ENCODE results near the gene NKIRAS2. TPM values are rescaled to one million over a fixed set of nuclear protein-coding genes. Genes with fewer than 3 reads are reported as not detected.

Gene NKIRAS2
- total RNA-seq, 1 experiment from 2014 or later = 22.4 TPM

DNA sequence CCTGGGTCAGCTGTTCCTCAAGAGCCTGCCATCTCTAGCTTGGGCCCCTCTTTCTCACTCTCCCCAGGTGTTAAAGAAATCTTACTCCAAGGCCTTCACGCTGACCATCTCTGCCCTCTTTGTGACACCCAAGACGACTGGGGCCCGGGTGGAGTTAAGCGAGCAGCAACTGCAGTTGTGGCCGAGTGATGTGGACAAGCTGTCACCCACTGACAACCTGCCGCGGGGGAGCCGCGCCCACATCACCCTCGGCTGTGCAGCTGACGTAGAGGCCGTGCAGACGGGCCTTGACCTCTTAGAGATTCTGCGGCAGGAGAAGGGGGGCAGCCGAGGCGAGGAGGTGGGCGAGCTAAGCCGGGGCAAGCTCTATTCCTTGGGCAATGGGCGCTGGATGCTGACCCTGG is 46.5 kb upstream of the NKIRAS2 start:
- Histone ChIP-seq H3K4me1 (ENCODE audit: control insufficient read depth, insufficient read depth, low read length) (peaks cover 25% of the 10 kb centered on the region), H3K36me3 (ENCODE audit: control insufficient read depth, insufficient read depth, low read length) (no peaks in the 10 kb centered on the region), H3K9me3 (ENCODE audit: control insufficient read depth, insufficient read depth, low read depth, low read length) (no peaks in the 10 kb centered on the region), H3K4me3 (ENCODE audit: low read depth in 2 of 2, low read length in 2 of 2) (no peak overlapping the region), H3K27ac (ENCODE audit: low read length) (0 out of 2 replicates have a peak overlapping the region, but pooled peaks have one; percentile 29), H3K27me3 (ENCODE audit: control insufficient read depth, insufficient read depth, low read length) (no peaks in the 10 kb centered on the region)
- no peak for DNase-seq (ENCODE audit: low read depth, low spot score)
- TF ChIP-seq, protein P1, sequence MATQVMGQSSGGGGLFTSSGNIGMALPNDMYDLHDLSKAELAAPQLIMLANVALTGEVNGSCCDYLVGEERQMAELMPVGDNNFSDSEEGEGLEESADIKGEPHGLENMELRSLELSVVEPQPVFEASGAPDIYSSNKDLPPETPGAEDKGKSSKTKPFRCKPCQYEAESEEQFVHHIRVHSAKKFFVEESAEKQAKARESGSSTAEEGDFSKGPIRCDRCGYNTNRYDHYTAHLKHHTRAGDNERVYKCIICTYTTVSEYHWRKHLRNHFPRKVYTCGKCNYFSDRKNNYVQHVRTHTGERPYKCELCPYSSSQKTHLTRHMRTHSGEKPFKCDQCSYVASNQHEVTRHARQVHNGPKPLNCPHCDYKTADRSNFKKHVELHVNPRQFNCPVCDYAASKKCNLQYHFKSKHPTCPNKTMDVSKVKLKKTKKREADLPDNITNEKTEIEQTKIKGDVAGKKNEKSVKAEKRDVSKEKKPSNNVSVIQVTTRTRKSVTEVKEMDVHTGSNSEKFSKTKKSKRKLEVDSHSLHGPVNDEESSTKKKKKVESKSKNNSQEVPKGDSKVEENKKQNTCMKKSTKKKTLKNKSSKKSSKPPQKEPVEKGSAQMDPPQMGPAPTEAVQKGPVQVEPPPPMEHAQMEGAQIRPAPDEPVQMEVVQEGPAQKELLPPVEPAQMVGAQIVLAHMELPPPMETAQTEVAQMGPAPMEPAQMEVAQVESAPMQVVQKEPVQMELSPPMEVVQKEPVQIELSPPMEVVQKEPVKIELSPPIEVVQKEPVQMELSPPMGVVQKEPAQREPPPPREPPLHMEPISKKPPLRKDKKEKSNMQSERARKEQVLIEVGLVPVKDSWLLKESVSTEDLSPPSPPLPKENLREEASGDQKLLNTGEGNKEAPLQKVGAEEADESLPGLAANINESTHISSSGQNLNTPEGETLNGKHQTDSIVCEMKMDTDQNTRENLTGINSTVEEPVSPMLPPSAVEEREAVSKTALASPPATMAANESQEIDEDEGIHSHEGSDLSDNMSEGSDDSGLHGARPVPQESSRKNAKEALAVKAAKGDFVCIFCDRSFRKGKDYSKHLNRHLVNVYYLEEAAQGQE (IDR thresholded peaks at IDR 0.05; ENCODE audit: insufficient read depth in 1 of 2, low read depth in 2 of 2, low read length in 1 of 2) = no peak
- no peak for TF ChIP-seq TCF7L2 (IDR thresholded peaks at IDR 0.05; ENCODE audit: low read depth, low read length)
- TF ChIP-seq, protein P2, sequence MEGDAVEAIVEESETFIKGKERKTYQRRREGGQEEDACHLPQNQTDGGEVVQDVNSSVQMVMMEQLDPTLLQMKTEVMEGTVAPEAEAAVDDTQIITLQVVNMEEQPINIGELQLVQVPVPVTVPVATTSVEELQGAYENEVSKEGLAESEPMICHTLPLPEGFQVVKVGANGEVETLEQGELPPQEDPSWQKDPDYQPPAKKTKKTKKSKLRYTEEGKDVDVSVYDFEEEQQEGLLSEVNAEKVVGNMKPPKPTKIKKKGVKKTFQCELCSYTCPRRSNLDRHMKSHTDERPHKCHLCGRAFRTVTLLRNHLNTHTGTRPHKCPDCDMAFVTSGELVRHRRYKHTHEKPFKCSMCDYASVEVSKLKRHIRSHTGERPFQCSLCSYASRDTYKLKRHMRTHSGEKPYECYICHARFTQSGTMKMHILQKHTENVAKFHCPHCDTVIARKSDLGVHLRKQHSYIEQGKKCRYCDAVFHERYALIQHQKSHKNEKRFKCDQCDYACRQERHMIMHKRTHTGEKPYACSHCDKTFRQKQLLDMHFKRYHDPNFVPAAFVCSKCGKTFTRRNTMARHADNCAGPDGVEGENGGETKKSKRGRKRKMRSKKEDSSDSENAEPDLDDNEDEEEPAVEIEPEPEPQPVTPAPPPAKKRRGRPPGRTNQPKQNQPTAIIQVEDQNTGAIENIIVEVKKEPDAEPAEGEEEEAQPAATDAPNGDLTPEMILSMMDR (IDR thresholded peaks at IDR 0.05) = no peak
- no peak for TF ChIP-seq SIN3A (IDR thresholded peaks at IDR 0.05; ENCODE audit: borderline replicate concordance, insufficient read depth, low read depth, low read length)
- TF ChIP-seq POLR2AphosphoS5 (IDR thresholded peaks at IDR 0.05; ENCODE audit: low read depth, low read length) = no peak
- ChIA-PET CTCF (interaction anchor here (1.3 kb wide), 1 partner anchor 10 kb away, joined by 8 read pairs; no protein-coding TSS in a partner anchor), POLR2A (interaction anchor here (0.6 to 1.0 kb wide), 2 partner anchors 9 to 31 kb away, joined by 3 to 4 read pairs; no protein-coding TSS in a partner anchor)
- BruUV-seq (replicated peaks) = no TSS peak
- in situ Hi-C loops (cut with HindIII; ENCODE audit: low pct_unique_long_range_greater_than_20kb, low sequenced_read_pairs) (no loop called here), intact Hi-C loops (cut with micrococcal nuclease; ENCODE audit: unreplicated experiment) (no loop called here)
- no peak for ATAC-seq

DNA sequence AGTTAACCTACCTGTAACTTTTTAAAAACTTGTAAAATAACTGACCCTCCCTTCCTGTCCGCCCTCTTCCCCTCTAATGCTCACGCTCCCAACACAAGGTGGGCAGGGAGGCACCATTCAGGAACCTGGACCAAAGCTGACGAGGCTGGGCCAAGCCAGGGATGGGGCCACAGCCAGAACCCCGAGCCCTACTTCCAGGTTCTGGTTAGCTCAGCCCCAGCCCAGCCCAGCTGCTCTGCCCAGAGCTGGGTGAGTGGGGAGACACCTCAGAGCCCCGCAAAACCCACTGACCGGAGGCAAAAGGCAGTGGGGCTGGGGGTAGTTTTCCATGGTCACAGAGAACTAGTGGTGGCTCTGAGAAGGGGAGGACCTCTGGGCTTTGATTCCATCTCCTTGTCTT is 45.9 kb upstream of the NKIRAS2 start:
- intact Hi-C loops (cut with micrococcal nuclease; ENCODE audit: unreplicated experiment) = no loop called here
- H3K4me1 ChIP-seq (ENCODE audit: control insufficient read depth, insufficient read depth, low read length) = peaks cover 22% of the 10 kb centered on the region

More for the DNA sequence above, 45.9 kb upstream of the NKIRAS2 start:
- POLR2A ChIA-PET = no interaction called here
- TF ChIP-seq POLR2AphosphoS5 (IDR thresholded peaks at IDR 0.05; ENCODE audit: low read depth, low read length) (peak; percentile 24; the same call in 1 of the 2 replicates), TCF7L2 (IDR thresholded peaks at IDR 0.05; ENCODE audit: low read depth, low read length) (no peak)
- TF ChIP-seq, protein P2 (IDR thresholded peaks at IDR 0.05) = no peak
- no peak for DNase-seq (ENCODE audit: low read depth, low spot score)
- Histone ChIP-seq H3K9me3 (ENCODE audit: control insufficient read depth, insufficient read depth, low read depth, low read length) (no peaks in the 10 kb centered on the region), H3K36me3 (ENCODE audit: control insufficient read depth, insufficient read depth, low read length) (no peaks in the 10 kb centered on the region), H3K27ac (ENCODE audit: low read length) (0 out of 2 replicates have a peak overlapping the region, but pooled peaks have one; percentile 12), H3K27me3 (ENCODE audit: control insufficient read depth, insufficient read depth, low read length) (no peaks in the 10 kb centered on the region), H3K4me3 (ENCODE audit: low read depth in 2 of 2, low read length in 2 of 2) (no peak overlapping the region)
- ATAC-seq = no peak
- BruUV-seq (replicated peaks) = no TSS peak
- in situ Hi-C loops (cut with HindIII; ENCODE audit: low pct_unique_long_range_greater_than_20kb, low sequenced_read_pairs) = no loop called here
- CTCF ChIA-PET = no interaction called here
